HTERT RPE-1 (cell line): Measurements from ENCODE around the gene PRKCQ.

Source experiments
- in situ Hi-C: fragments of 300-500 bp; cut with MboI; formaldehyde crosslinking; loops from 4 replicates; pipeline ENCODE4 v1.14.3; 2020; ENCODE audit warnings: low sequenced_read_pairs

PRKCQ gene

DNA sequence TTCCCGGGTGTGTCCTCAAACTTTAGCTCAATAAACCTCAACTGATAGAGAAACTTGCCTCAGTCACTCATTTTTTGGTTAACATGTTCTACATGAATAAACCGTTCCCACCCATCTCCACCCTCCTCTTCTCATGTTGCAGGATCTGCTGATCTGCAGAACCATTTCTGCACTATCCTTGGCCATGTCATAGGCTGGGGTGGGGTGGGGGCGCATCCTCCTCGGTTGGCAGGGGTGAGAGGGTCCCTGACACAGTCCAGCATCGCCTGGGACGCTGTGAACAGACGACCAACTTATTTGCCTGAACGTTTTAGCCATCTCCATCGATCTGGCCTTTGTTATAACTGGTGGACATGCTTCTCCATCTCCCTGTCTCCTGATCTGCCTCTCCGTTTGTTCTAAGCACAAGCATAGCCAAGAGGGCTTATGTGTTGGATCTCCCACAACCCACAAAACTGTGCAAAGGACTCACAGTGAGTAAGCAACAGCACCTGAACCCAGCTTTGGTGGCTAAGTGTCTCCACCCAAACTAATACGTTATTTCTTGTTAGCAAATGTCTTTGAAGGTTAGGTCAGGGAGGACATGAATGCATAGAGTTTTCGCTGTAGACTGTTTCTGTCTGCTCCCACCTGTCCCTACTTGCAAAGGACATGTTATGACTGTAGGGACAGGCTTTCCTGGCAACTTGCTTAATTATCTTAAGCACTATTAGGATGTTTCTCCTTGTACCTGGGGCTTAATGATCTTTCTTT, 51.7 kb downstream of the PRKCQ start:
- in situ Hi-C loops, result no loop called here

DNA sequence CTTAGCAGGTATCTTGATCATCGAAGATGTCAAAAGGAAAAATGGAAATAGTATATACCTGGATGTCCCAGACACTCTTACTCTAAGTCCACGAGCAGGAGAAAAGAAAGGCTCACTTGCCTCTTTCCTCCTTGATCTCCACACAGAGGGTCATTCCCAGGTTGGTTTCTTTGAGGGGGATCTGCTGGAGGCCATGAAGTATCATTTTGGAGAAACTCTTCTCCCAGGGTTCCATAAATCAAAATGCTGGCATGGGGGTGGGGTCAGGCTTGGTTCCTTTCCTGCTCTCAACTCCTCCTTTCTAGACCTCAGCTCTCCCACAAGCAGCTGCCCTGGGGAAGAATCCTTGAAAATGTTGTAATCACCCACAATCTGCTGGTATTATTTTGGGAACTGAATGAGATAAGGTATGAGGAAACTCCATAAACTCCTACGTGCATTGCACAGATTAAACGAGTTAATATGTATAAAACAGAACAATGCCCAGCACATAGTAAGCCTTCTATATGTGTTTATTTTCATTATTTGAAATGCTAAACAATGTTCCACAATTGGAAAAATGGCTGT, 54.4 kb downstream of the PRKCQ start:
- in situ Hi-C loops, result no loop called here

DNA sequence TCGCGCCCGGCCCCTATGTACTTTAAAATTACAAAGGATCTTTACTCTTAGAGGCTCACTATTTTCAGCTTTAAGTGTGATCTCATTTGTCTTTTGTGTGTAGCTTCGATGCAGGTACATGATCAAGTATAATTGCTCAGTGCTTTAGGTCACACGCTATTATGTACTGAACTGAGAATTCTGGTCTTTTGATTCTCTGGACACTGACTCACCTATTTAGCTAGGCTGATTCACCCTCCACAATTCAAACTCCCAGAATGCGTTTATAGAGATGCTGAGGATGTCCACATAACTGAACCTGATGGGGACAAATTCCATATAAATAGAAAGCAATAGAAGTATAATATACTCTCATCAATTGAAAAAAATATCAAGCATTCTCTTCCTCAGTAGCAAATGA, 57.8 kb downstream of the PRKCQ start:
- in situ Hi-C loops, result no loop called here

DNA sequence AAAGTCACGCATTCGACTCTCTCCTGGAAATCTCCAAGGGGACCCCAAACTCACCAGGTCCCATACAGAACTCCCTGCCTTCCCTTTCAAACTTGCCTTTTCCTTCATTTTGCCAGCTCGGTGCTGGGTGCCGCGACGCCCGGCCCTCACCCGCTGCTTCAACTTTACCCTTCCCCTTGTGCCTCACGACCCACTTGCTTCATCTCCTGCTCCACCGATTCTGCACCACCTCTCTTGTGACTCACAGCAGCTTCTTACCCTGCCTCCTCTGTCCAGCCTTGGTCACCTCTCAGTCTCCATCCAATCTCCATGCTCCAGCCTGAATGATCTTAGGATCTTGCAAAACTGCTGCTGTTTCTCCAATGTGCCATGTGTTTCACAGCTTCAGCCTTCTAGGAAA, 59.9 kb downstream of the PRKCQ start:
- in situ Hi-C loops, result no loop called here

DNA sequence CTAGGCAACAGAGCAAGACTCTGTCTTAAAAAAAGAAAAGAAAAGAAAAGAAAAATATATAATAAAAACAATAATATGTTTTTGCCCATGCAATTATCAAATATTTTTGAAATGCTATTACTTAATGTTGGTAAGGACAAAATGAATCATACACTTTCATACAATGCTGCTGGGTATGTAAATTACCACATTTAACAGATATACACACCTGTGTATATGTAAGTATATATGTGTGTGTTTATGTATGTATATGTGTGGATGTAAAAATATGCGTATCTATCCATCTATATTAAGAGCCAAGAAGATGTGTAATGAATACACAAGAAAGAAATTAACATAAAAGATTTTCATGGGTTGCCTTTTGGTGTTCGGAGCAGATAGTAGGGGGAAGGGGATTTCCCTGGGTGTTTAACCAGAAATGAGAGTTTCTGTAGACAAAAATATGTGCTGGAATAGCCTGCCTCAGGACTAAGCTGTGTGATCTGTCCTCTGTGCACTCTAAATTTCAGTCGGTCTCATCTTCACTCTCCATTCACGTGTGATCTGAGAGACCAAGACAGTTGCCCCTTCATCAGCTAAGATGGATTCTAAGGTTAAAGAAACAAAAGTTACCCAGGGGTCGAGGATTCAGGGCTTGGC, 61.2 kb downstream of the PRKCQ start:
- in situ Hi-C loops, result no loop called here

DNA sequence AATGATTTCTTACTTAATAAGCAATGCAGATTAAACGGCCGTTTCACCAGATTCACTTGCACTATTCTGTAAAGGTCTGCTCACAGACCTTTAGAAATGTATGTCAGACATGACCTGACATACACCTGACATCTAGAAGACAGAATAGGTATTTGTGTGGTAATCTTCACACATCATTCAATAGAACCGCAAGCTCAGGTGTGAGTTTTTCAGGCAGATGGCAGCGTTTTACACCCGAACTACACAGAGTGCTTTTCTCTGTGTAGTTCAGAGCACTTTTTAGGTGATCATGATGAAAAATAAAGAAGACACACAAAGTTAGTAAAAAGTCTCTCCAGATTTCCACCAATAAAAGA, 63.2 kb downstream of the PRKCQ start:
- in situ Hi-C loops, result no loop called here

DNA sequence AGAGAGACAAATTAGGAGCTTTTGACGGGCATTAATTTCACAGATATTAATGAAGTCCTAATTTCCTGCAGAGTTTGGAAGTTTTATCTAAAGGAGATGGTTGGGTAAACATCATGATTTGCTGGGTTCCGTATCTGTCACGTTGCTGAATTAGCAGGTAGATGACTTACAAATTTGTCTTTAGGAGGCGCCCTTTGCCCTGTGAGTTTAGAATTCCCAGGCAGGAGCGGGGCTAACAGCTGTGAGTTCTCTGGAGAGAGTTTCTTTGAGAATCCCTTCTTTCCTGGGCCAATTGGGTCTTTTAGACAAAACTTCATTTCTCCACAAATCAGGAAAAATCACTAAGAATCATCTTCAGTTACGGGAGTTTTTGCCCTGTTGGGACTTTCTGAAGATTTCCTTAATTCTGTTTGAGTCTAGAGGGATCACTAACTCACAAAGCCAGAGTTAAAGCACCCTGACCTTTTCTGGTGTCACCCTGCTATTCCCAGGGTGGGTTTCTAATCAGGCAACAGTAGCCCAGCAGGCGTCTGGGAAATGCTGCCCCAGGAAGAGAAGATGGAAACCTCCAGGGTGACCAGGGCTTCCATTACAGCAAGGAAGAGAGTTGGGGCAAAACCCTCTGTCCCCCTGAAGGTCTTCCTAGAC, 63.7 kb downstream of the PRKCQ start:
- in situ Hi-C loops, result no loop called here

DNA sequence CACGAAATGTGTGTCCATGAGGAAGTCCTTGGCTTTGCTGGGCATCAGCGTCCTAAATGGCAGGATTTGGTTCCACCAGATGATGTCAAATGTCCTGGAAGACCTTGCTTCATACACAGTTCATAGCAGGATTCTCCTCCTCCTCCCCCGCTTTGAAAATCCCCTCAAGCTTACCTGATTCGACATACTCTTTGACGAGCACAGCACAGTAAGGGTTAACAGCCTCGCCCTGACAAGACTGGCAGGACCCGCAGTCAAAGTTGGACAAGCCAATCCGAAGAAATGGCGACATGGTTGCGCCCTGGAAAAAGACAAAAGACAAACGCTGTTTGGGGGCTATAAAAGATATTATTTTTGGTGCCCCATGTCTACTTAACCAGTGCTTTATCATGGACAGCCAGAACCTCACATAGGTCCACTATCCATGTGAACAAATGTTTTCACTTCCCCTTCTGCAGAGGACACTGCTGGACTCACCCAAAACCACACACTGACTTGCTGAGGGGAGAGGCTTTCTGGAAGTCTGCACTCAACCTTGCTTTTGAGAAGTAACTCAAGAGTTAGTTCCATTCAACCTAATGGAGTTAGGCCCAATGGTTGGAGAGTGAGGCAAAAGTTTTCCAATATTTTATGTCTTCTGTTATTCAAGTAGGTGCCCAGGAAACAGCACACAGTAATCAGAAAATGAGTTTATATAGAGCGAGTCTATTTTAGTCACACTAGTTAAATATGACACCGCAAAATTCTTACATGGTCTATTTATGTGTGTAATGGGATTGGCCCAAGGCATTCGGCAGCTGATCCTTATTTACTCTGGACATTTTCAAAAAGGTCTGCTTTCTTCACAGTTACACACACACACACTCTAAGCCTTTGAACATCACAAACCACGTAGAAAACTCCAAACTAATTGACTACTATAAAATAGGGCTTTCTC, 65.0 kb downstream of the PRKCQ start:
- in situ Hi-C loops, result no loop called here

DNA sequence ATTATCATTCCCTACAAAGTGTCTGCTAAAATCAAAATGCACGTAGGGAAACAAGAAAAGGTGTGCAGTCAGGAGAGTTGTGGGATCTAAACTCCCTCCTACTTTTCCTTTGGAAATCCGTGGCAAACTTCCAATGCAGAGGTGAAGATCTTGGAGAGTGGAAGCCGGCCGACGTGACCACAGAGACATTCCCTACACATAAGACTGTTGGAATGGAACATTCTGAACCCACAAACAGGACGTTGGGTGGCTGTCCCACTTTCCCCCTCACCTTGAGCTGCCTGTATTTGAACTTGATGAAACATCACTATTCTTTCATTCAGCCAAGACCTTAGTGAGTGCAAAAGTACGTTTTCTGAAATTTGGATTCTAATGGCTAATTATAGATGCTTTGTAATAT, 65.9 kb downstream of the PRKCQ start:
- in situ Hi-C loops, result no loop called here

DNA sequence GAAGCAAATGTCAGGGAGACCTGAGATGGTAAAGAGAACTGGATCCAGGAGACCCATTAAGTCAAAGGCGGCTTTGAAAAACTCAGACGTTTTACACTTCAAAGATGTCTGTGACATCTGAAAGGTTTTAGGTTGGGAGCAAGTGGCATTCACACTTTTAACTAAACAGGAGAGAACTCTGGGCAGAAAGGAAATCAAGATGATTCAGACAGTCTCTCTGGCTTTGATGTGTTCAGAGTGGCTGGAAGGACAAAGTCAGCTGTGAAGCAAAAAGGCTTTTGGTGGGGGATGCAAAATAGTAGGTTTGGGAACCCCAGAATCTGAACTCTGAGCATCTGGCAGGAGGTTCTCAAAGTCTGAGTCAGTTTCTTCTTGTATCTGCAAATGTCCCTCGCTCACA, 66.6 kb downstream of the PRKCQ start:
- in situ Hi-C loops, result no loop called here

DNA sequence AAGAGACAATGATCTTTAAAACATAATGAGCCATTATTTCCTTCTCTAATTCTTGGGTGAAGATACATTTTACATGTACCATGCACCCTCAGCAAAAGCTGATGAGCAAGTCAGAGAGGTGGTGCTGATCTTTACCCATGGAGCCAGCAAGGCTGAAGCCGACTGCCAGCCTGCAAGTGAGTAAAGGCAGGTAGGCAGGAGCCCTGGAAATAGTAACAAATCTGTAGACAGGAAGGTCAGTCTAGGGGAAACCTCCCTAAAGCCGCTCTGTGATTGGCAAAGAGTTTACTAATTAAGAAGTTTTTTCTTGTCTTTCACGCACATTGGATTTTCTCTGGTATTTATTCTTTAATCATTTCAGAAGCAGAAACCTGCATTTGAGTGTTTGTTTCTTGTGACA, 67.9 kb downstream of the PRKCQ start:
- in situ Hi-C loops, result no loop called here

DNA sequence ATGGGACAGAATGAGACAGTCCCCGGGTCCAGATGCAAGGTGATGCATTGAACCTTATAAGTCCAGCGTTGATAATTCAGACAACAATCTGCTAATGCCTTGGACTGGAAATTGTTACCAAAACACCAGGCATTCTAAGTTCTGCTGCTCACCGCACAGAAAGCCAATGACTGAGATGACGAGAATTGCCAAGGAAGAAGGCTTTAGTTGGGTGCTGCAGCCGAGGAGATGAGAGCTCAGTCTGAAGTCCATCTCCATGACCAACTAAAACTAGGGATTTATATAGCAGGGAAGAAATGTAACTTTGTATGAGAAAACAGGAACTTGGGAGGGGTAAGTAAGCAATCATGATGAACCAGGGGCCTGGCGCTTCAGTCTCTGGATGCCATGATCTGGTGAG, 68.7 kb downstream of the PRKCQ start:
- in situ Hi-C loops, result no loop called here

DNA sequence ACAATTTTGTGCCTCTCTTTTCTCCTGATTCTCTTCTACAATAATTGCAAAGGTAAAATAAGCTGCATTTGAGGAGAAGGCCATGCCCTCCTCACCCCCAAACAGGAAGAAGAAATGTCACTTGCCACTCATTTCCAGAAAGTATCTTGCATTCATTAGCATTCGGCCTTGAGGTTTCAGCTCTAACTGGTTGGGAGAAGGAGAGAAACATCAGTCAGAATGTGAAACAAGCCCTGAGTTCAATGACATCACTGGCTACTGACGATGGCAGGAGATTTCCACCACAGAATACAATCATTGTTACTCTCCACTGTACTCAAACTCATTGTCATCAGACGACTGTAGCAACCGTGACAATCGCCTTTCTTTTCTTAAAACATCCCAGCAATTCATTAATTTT, 72.8 kb downstream of the PRKCQ start:
- in situ Hi-C loops, result no loop called here

DNA sequence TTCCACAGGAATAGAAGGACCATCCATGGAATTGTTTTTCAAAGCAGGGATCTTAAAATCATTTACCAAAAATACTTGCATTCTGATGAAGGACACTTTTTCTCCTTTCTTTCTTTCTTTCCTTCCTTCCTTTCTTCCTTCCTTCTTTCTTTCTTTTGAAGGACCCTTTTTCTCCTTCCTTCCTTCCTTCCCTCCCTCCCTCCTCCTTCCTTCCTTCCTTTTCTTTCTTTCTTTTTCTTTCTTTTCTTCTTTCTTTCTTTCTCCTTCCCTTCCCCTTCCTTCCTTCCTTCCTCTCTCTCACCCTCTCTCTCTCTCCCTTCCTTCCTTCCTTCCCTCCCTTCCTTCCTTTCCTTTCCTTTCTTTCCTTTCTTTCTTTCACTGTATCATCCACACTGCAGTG, 74.8 kb downstream of the PRKCQ start:
- in situ Hi-C loops, result no loop called here

DNA sequence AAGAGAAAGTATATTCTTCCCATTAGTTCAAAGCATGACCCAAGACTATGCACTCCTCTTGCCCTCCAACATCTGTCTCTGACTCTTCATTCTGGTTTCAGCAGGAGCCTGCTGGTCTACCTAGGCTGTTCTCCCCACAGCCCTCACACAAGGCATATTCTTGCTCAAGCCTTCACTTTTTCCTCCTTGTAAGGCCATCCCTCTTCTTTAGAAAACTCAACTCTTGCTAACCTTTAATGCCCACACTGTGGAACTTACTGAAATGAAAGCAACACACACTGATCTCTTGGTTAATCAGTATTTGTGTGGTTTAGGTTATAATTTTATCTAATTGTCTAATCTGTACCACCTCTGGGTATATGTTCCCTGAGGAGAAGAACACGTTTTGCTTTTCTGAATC, 75.8 kb downstream of the PRKCQ start:
- in situ Hi-C loops, result no loop called here

DNA sequence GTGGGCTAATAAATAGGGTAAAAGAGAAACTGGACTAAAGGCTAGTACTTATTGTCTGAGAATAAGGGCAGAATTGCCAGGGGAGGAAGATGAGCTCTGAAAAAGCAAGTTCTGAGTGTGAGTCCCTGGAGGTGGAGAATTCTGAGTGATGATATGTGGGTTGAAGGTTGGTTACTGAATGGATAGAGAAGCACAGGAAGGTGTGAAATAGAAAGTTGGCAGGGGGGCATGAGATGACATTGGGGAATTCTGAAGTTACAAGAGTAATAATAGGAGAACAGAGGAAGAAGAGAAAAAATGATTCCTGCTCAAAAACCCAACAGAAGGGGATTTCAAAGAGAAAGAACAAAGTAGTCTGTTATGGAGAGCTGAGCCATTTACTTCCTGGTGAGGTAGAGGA, 76.9 kb downstream of the PRKCQ start:
- in situ Hi-C loops, result no loop called here

DNA sequence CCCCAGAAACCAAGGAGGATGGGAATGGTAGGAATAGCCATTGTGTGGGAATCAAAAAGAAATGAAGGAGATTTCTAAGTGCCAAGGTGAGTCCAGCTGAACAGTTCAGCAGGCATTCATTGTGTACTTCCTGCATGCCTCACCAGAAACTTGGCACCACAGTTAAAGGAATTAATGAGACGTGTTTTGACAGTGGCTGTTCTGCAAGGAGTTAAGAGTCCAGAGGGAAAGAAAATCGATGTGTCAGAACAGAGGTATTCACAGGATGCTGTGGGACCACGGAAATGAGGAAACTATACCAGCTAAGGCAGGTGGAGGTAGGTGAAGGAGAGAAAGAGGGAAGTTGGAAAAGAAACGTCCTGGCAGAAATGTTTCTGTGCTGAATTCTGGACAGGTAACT, 78.1 kb downstream of the PRKCQ start:
- in situ Hi-C loops, result no loop called here

DNA sequence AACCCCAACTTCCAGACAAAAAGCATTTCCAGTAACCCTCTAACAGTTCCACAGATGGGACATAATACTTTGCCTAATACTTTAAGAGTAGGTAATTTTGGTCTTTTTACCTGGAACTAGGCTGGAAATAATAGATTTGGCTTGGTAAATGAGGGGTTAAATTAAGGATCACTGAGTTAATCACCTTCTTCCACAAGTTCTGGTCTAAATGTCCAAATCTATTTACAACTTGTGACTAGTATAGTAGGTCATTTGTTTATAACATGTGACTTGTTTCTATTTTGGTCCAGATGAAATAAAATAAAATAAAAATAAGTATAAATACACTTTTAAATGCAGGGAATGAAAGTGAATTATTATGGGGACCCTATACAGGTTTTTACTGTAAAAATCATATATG, 80.1 kb downstream of the PRKCQ start:
- in situ Hi-C loops, result no loop called here

DNA sequence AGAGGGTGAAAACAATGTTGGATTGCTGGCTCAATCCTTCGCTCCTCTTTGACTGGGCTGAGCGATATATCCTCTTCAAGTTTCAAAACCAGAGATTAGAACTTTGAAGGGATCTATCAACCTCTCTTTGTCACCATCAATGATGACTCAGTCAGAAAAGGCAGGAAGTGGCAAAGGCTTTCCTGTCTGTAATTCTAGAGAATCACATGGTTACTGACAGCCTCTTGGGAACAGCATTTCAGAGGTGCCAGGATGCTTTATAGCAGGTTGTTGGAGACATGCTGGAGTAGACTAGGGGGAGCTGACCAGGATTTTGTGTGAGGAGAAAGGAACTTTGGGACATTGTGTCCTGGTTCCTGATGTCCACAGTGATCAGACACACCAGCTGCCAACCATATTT, 81.3 kb downstream of the PRKCQ start:
- in situ Hi-C loops, result no loop called here

DNA sequence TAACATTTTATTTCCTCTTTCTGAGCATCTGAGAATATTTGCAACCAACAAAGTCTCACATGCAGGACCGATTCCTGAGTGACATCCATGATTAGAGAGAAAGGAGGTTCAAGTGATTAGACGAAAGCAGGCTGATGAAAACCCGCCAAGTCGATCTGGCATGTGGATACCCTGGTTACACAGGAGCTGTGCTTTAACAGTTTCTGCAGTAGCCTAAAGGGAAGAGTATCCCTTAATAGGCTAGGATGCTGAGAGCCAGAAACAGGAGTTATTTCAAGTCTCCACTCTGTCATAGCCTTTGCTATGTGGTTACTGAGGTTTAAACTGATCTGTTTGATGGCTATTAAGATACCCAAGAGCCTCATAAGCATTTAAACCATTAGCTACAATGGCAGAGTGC, 82.5 kb downstream of the PRKCQ start:
- in situ Hi-C loops, result no loop called here

DNA sequence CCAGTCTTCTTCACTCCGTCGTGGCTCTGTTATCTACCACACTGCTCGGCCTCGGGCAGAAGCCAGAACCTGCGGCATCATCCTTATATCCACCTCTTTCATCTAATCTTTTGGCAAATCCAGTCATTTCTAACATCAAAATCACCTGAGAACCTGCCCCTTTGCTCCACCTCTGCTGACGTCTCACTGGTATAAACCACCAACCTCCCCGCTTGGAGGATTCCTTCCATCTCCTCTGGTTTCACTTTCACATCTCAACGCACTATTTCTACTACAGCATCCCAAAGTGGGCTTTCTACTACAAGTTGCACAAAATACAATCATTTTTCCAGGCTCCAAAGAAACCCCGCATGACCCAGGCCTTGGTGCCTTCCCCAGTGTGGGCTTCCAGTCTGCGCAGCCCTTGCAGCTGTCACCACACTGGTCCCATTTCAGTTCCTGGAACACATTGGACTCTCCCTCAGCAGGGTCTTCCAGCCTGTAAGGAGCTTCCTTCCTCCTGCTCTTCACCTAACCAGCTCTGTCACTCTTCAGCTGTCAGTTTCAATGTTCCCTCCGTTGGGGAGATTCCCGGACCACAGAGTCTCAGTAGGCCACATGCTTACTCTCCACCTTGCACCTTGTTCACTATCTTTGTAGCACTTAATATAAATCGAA, 85.0 kb downstream of the PRKCQ start:
- in situ Hi-C loops, result no loop called here
